Fibroblast of gingiva (primary cell): Measurements from ENCODE around the gene UQCC5.

Experiments
- DNase-seq: peaks from one replicate; pipeline ENCODE4 v3.0.0-alpha.2; 2011; ENCODE audit warnings: low read depth

UQCC5 gene

DNA sequence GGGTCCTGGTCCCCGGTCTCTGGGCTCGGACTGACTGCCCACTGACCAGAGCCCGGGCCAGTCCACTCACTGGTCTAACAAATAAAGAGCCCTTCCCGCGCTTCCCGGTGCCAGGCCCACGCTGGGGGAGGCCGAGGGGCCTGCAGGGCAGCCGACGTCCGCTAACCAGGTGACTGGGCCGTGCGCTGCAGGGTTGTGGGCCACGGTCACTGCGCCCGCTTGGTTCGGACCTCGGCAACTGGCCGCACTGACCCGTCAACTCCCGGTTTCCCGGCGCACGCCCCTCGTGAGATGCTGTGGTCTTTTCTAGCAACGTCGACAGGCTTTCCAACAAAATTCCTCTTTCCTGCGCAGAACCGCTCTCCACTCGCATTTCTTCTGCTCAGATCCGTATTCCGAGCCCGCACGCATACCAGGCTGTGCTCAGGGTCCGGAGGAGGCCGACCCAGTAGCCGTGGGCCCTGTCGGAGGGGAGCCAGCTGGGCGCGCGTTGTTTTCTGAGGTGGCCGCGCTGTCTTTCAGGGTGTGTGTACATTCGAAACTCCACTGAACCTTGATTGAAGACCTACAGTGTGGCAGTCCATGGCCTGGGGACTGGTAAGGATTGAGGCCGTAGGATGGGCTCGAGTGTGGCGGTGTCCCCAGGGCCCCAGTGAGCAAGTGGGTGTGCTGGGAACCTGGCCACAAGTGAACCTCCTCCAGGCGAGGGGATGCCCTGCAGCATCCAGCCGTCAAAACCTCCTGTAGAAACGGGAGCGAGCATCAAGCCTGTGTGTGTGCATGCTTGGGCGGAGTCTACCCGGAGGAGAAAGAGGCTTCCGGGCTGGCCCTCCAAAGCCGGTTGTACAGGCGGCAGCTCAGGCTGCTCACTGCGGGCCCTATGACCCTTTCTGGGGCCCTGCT lies 1.9 kb upstream of the UQCC5 start:
- DNase-seq: peak; percentile 33

DNA sequence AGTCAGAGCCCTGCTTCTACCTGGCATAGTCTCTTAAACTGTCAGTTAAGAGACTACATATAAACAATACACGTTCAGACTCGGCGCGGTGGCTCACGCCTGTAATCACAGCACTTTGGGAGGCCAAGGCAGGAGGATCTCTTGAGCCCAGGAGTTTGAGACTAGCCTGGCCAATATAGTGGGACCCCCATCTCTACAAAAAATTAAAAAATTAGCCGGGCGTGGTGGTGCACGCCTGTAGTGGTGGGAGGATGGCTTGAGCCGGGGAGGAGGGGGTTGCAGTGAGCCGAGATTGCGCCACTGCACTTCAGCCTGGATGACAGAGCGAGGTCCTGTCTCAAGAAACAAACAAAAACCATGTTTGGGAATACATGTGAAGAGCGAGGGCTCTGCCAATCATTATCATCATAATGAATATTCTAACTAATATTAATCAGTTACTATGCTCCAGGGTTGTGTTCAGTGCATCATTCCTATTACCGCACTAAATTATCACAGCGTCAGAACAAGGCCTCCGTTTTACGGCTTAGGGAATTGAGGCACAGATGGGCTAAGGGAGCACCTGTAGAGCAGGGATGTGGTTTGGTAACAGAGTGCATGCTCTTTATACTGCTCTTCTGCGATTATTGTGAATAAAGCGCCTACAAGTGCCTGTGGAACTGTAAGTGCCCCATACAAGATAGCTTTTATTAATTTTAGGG lies 844 bp upstream of the UQCC5 start:
- DNase-seq: no peak

DNA sequence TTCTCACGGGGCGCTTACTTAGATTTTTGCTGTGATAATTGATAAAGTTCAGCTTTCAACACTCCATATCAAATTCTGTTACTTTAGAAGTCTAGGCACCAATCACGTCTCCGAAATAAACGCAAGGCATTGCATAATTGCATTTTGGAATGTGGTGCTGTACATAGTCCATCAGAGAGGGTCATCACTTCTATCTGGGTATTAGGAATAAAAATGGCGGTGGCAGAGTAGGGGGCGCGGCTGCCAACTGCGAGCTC lies 365 bp upstream of the UQCC5 start:
- no peak for DNase-seq

DNA sequence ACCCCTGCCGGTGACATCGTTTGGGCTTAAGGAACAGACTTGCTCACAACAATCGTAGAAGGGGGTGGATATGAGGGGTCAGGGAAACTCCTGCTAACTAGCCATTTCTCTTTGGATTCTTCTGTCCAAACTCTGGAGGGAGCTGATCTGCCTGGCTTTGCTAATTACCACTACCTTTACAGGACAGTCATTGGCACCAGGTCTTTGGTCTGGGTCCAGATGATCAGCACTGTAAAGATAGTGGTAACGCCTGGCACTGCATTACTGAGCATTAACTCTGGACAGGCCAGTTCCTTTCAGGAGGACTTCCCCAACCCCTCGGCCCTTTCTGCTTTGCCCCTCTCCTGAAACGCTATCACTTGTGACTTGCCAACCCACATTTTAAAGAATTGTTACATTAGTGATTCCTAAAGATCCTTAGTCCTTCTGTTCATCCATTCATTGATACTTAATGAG lies 788 bp downstream of the UQCC5 start:
- no peak for DNase-seq

DNA sequence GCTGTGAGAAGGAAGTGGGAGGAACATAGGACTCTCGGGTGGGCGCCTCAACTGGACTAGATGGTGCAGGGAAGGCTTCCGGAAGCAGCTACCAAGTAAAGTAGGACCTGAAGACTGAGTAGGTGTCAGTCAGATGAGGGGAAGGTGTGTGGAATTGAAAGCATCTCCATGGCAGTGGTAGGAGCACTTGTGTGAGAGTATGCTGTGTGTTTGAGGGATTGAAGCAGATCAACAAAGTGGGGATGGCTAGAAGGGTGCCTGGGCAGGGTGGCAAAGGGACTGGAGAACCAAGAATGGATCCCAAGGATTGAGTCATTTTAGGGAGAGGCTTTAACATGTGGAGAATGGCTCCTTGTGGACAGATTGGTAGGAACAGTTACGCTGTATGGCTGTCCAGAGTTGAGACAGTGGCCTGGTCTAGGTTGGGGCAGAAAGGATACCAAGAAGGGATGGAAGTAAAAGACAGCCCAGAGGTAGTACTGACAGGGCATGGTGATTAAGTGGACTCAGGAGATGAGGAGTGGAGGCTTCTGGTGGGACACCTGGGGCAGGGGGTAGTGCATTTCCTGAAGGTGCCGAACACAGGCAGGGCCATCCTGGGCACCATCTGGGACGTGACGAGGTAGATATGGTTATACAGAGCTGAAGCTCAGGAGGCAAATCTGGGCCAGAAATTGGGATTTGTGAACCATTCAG lies 1.5 kb downstream of the UQCC5 start:
- no peak for DNase-seq

DNA sequence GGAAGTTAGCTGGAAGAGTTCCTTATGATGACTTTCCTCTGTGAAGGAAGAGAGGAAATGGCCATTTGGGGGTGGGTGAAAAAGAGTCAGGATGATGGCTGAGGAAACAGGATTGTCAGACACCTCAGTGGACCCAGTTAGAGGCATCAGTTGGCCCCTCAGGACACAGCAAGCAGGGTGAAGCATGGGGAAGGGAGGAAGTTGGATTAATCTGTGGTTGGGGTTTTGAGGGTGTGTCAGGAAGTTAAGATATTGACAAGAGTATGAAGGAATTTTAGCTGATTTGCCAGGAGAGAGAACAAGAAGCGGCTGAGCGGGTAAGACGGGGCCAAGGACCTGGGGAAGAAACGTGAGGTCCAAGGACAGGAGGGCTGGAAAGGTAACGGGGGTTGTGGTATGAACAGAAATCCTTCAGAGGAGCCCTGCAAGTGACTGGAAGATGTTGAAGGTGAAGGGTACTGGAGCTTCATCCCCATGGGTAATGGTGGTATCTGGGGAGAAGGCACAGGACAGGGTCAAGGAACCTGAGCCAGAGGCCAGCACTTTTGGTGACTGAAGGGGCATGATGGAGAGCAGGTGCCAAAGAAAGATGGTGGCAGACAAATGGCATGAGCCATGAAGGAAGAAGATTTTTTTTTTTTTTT lies 2.7 kb downstream of the UQCC5 start:
- DNase-seq: no peak

DNA sequence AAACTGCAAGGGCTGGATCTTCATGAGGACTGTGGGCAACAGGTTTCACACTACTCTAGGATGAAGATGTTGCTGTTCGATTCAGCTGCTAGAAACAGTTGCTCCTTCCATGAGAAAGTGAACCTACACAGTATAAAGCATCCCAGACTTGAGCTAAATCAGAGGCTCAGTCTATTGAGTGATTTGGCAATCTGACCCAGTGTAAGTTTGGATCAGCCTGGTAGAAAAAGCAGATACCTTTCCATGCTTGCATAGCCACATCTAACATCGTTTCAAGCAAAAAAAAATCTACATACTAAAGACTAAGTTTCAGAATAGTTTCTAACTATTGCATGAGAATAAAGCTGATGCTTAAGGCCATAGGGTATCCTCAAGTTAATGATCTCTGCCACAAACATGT lies 4.6 kb downstream of the UQCC5 start:
- DNase-seq: no peak

DNA sequence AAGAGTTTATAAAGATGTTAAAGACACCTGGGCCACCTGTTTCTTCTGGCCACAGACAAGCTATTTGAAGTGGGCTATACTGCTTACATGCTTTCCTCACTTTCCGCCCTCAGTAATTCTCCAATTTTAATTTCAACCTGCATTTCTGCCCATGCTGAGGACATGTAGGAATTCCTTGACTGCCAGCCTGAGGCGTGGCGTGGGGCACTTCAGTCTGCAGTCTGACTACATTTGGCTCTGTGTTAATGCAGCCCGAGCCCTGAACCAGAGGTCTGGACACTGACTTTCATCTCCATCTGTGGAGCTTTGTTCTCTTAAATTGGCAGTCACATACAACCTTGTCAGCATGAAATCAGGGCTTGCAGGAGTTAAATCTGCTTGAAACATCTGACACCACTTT lies 8.5 kb downstream of the UQCC5 start:
- DNase-seq: no peak

DNA sequence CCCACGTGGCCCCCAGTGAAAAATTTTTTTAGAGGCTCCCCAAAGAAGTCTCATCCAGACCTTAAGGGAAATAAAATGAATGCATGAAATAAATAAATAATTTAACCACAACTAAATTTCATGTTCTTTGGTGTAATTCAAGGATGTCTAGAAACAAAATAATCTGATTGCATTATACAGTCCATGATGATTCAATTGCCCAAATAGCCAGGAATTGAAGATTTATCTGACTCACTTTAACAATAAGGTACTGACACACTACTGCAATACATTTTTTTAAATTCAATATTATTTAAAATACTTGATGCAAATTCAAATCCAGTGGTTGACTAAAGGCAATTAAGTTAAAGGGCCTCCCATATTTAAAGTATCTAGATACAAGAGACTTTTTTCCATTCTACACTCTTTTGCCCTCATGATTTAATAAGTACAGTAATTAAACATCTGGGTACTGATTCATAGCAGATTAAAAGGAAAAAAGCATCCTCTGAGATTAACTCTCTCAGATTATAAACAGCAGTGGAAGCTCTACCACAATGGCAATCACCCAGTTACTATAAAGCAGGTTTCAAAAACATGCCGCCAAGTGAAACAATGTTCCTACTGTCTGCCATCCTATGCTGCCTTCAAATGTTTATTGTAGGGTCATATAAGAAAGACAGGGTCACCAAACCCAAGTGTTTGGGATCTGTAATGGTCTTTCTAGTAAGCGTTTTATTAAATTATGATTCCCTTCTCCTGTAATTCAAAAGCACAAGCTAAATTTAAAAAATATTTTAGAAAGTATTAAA lies 9.9 kb downstream of the UQCC5 start:
- no peak for DNase-seq

DNA sequence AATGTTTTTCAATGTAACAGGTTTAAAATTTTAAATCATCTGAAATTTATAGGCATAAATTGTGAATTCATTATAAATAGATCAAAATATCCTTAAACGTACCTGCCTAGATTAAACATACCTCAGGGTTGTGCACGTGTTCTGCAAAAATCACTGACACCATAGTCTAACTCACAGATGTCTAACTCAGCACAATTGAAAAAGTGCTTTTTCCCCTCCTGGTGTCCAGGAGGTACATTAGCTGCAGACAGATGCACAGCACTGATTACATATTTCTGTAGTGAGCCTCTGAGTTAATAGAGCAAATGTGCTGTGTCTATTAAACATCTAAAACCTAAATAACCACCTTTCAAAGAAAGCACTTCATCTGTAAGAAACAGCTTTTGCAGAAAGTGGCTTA lies 10.7 kb downstream of the UQCC5 start:
- no peak for DNase-seq

DNA sequence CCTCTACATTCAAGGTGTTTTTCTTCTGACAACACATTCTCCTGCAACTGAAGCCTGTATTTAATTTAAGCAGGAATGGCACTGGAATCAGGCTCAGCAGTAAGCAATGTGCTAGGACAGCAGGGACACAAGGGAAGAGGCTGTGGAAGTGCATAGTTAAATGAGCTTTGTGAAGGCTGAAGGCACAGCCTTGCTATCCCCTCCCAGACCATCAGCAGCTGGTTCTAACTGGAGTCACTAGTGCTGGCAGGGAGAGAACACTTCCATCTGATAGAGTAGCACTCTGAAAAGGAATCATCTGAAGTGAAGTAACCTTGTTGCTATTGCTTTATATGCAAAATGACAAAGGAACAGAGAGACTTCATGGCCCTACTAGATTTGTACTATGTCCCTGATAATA lies 14.7 kb downstream of the UQCC5 start:
- no peak for DNase-seq

DNA sequence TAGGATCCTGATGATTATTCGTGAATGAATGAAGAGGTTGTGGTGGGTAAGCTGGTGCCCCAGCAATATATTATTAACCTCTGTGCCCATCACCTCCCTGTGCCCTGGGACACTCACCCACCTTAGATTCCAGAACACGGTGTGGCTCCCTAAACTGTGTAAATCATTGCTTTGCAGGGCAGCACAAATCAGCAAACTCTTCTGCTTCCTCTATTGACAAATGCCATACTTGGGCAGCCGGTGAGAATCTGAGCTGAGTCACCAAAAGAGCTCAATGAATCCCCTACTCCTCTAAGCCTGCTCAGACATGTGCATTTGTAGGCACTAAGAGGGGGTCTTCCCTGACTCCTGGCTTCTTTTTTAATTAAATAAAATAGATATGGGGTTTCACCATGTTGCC lies 15.7 kb downstream of the UQCC5 start:
- no peak for DNase-seq

DNA sequence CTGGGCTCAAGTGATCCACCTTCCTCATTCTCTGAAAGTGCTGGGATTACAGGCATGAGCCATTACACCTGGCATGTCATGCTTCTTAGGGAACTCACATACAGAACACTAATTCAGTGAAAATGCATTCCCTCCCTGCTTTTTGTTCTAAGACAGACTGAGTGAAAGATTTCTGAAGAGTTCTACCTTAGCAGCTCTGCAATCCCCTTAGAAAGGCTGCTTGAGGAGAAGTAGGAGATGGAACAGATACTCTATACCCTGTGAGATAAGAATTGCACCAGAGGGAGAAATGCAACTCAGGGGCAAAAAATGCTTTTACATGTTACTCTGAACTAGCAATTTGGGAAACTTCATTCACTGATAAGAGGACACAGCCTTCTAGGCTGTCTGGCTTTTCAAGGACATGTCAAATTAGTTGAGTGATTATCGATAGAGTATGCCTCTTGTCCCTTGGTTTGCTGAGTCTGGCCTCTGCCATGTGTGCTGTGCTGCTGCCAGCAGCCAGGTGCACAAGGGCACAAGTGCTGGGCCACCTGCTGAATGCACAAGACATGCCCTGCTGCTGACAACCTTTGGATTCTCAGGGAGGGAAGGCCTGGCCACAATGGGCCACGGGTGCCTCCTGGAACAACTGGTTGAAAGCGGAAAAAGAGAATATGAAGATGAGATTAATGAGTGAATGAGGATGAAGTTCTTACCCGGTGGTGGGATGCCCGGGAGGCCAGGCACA lies 17.8 kb downstream of the UQCC5 start:
- no peak for DNase-seq

DNA sequence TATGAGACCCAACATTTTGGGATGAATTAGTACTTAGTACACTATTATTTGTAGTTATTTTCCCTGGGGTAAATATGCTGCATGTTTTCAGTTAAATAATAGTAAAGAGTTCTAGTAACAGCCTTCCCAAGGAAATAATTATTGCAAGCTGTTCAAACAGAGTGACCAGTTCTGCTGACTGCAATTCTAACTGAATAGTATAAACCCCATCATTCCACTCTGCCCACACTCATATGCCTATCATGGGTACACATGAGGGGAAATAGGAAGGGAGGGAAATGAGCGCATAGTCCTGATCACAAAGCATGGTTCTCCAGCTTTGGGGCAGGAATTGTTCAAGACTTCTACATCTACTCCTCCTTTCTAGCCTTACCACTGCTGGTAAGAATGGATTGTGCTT lies 18.7 kb downstream of the UQCC5 start:
- peak; percentile 49 for DNase-seq

DNA sequence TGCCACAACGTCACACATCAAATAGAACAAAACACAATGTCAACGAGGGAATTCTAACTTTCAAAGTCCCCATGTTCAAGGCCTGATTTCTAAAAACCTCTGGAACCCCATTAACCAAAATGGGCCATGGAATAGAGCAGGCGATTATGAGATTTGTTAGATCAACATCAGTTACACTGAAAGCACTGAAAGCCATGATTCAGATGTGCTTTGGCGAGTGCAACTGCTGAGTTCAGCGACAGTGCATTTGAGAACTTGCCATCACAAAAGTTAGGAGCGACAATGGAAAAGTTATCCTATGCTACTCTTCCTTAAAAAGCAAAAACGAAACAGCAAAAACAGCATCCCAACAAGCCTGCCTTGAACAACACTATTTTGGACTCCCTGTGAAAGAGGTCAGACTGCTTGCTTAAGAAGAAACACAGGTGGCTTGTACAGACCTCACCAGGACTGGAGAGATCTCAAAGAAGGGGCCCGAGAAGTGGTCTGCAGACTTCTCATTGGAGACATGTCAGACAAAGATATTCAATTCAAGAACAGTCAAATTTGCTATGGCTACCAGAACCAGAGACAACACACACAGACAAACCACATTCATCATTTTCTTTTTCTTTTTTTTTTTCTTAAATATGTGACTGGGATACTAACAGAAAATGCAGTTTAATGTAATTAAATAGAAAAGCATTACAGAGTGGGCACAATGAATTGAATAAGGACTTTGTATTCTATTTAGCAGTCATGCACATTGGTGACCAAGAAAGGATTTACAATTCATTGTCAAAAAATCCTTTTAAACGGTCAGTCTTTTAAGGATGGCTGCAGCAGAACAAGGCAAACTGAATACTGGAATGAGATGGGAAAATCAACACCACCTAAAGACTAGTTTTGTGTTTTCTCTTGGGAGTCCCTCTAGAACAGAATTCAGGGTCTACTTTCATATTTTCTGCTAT lies 20.9 kb downstream of the UQCC5 start:
- no peak for DNase-seq

DNA sequence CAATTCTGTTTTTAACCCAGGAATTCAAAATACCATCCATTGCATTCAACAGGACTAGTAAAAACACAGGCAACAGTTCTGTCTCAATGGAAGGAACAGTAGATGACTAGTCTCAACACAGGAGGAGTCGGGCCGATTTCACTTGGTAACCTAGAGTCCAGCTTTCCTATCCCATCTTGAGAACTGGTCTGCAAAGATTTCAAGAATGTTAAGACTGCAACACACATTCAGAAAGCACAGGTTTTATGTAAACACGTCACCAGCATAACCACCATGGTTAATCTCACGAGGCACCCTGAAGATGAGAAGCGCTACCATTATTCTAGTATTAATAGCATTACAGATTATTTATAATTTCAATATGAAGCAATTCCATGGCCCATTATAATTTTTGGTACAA lies 22.0 kb downstream of the UQCC5 start:
- no peak for DNase-seq

DNA sequence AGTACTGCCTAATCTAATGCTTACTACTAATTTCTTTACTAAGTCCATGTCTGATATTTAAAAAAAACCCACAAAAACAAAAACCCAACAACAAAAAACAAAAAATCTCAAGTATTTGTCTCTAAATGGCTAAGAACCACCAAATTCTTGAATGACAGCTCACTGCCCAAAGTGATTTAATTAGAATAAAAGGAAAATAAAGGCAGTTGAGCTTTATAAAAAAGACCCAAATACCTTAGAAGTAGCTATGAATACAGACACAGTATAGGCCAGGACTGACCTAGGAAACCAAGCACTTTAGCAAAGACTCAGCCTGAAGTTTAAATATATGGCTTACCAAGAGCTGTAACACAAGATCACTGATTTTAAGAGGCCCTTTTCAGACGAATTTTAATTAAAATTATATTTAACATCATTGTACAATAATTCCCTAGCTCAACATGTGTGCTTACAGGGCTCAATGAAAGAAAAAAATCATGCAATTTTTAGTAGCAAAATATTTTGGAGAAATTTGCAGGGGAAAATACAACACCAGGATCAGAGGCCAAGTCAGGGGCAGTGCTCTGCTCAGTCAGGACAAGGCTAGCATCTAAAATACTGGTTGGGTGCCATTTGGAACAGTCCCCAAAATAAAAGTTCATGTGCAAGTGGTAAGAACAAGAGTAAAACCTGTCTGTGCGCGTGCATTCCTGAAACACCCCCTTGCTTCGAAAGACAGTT lies 24.8 kb downstream of the UQCC5 start:
- no peak for DNase-seq

DNA sequence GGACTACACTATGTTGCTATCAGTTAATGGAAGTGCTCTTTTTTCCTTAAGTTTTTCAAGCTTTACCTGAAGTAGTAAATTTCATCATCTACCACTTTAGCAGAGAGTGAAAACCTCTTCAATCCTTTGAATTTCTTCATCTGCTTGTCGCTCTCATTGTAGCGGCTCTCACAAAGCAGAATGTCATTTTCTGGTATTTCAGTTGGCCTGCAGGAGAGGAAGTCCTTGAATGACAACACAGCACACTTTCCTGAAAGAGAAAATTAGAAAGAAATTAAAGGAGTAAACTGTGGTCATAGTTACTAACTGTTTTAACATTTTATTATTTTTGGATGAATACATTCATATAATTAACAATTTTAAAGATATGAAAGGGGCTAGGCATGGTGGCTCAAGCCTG lies 27.6 kb downstream of the UQCC5 start:
- no peak for DNase-seq

DNA sequence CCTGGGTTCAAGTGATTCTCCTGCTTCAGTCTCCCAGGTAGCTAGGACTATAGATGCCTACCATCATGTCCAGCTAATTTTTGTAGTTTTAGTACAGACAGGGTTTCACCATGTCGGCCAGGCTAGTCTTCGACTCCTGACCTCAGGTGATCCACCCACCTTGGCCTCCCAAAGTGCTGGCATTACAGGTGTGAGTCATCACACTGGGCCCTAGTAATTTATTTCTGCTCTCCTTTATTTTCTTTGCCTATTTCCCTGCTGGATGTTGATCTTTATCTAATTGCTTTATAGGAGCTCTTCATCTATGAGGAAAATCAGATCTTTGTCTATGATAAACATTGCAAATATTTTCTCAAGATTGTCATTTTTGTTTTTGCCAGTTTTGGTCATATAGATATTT lies 31.7 kb downstream of the UQCC5 start:
- DNase-seq: no peak
